NCI-H2196 (cell line): ENCODE results near the gene PTPRG.

Experiments used
- DNase-seq: peaks from one replicate; lab custom pipeline; 2025; ENCODE audit not compliant: unreplicated experiment; lab: John Stamatoyannopoulos, UW

PTPRG gene

GRCh38 chr3:61884794-61885193 is 323.4 kb downstream of the PTPRG start:
- no peak for DNase-seq

GRCh38 chr3:61885414-61885813 is 324.0 kb downstream of the PTPRG start:
- no peak for DNase-seq

- DNase-seq = no peak
Observed at GRCh38 chr3:61887206-61887605, 325.8 kb downstream of the PTPRG start.

GRCh38 chr3:61889259-61889658 is 327.9 kb downstream of the PTPRG start:
- DNase-seq = no peak

GRCh38 chr3:61890167-61890566 is 328.8 kb downstream of the PTPRG start:
- no peak for DNase-seq

GRCh38 chr3:61890586-61890985 is 329.2 kb downstream of the PTPRG start:
- no peak for DNase-seq

GRCh38 chr3:61892891-61893290 is 331.5 kb downstream of the PTPRG start:
- DNase-seq = no peak

- no peak for DNase-seq
Observed at GRCh38 chr3:61893840-61894566, 332.6 kb downstream of the PTPRG start.

GRCh38 chr3:61894988-61895935 is 333.9 kb downstream of the PTPRG start:
- peak; percentile 25 for DNase-seq

GRCh38 chr3:61896251-61896650 is 334.9 kb downstream of the PTPRG start:
- DNase-seq = no peak

GRCh38 chr3:61897848-61898247 is 336.5 kb downstream of the PTPRG start:
- no peak for DNase-seq

GRCh38 chr3:61899700-61900462 is 338.5 kb downstream of the PTPRG start:
- no peak for DNase-seq

GRCh38 chr3:61901496-61901895 is 340.1 kb downstream of the PTPRG start:
- DNase-seq = no peak

GRCh38 chr3:61901986-61902385 is 340.6 kb downstream of the PTPRG start:
- DNase-seq = no peak

- no peak for DNase-seq
Observed at GRCh38 chr3:61903074-61903473, 341.7 kb downstream of the PTPRG start.

GRCh38 chr3:61903931-61904657 is 342.7 kb downstream of the PTPRG start:
- DNase-seq = peak; percentile 23

GRCh38 chr3:61907210-61907795 is 345.9 kb downstream of the PTPRG start:
- no peak for DNase-seq

- DNase-seq = no peak
Observed at GRCh38 chr3:61908382-61908781, 347.0 kb downstream of the PTPRG start.

GRCh38 chr3:61910732-61911131 is 349.4 kb downstream of the PTPRG start:
- DNase-seq = no peak

GRCh38 chr3:61912158-61912557 is 350.8 kb downstream of the PTPRG start:
- DNase-seq = no peak
